Fibroblast of lung (primary cell): ENCODE data around the gene LILRA1.

ENCODE experiments used
- EZH2 ChIP-seq: IDR thresholded peaks from 2 replicates; pipeline ENCODE4 v1.5.1; 2012; ENCODE audit warnings: low read length, control low read depth, mild to moderate bottlenecking; ENCODE audit errors: missing control alignments
- TF ChIP-seq, protein P1 (sequence below), 2 donors: IDR thresholded peaks in 1 of 2; conservative IDR thresholded peaks in 1 of 2; 1 replicate in 1 of 2; 2 replicates in 1 of 2; pipeline ENCODE4 v1.5.1; 2011 to 2012; ENCODE audit warnings: low read length in 2 of 2, control low read depth in 1 of 2, inconsistent platforms in 1 of 2, low read depth in 1 of 2, mild to moderate bottlenecking in 1 of 2

DNA sequence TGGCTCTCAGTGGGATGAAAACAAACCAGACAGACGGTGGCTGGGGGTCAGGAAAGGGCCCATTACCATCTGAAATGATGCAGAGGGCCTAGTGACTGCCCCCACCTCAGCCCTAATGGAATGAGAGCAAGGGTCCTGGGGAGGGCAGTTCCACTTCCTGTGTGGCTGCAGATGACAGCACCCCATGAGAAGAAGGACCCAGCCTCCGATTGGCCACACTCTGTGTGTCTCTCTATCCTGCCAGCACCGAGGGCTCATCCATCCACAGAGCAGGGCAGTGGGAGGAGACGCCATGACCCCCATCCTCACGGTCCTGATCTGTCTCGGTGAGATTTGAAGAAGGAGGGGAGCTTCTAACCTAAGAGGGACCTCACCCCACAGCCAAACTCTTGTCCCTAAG lies 37.4 kb downstream of the LILRA1 start:
- TF ChIP-seq, protein P1, sequence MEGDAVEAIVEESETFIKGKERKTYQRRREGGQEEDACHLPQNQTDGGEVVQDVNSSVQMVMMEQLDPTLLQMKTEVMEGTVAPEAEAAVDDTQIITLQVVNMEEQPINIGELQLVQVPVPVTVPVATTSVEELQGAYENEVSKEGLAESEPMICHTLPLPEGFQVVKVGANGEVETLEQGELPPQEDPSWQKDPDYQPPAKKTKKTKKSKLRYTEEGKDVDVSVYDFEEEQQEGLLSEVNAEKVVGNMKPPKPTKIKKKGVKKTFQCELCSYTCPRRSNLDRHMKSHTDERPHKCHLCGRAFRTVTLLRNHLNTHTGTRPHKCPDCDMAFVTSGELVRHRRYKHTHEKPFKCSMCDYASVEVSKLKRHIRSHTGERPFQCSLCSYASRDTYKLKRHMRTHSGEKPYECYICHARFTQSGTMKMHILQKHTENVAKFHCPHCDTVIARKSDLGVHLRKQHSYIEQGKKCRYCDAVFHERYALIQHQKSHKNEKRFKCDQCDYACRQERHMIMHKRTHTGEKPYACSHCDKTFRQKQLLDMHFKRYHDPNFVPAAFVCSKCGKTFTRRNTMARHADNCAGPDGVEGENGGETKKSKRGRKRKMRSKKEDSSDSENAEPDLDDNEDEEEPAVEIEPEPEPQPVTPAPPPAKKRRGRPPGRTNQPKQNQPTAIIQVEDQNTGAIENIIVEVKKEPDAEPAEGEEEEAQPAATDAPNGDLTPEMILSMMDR (conservative IDR thresholded peaks at IDR 0.05 in 1 of 2, IDR thresholded peaks at IDR 0.05 in 1 of 2; ENCODE audit: low read depth in 1 of 2, low read length in 2 of 2): no peak
- no peak for TF ChIP-seq EZH2
